ENCODE results near the gene RYR1. TPM values are rescaled to one million over a fixed set of nuclear protein-coding genes. Genes with fewer than 3 reads are reported as not detected.

RYR1 gene
- polyA plus RNA-seq, 1 of the 3 experiments (the other 2 are of a cell fraction): under 0.01 TPM

DNA sequence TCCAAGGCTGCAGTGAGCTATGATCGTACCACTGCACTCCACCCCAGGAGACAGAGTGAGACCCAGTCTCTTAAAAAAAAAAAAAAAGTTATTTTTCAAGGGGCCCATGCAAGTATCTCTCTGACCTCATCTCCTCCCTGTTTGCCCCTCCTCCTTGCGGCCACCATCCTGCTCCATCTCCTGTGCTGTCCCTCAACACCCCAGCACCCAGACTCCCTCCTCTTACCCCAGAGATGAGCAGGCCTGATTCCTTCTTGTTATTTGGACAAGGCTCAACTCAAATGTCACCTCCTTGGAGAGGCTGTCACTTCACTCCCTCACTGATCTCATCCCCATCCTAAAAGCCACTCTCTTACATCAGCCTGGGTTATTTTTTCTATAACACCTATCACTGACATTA, 4.4 kb downstream of the RYR1 start:
- Histone ChIP-seq H3K9me3 (no peaks in the 10 kb centered on the region), H3F3A (replicated peaks; ENCODE audit: insufficient read depth) (no peaks in the 10 kb centered on the region), H3K9ac (no peak overlapping the region), H3K27ac (ENCODE audit: low read depth in 2 of 2, low read length in 1 of 2) (no peak overlapping the region), H3K36me3 (replicated peaks in 1 of 2; ENCODE audit: control insufficient read depth in 1 of 2, insufficient read depth in 2 of 2, low read length in 1 of 2) (no peaks in the 10 kb centered on the region), H2AFZ (ENCODE audit: low read depth) (no peak overlapping the region), H3K9me2 (no peaks in the 10 kb centered on the region), H3K4me2 (no peak overlapping the region), H3K4me3 (ENCODE audit: low read depth in 2 of 2, low read length in 1 of 2) (no peak overlapping the region), H3K27me3 (ENCODE audit: insufficient read depth) (peaks cover 9% of the 10 kb centered on the region; the same call in 1 of the 2 replicates), H3K4me1 (ENCODE audit: control insufficient read depth in 1 of 2, insufficient read depth in 2 of 2, low read depth in 1 of 2, low read length in 1 of 2) (no peaks in the 10 kb centered on the region; a peak in 1 of 4 replicates), H3K79me2 (ENCODE audit: insufficient read depth) (no peaks in the 10 kb centered on the region), H4K20me1 (ENCODE audit: insufficient read depth) (no peaks in the 10 kb centered on the region)
- WGBS (ENCODE audit: low lambda C conversion rate): 71% methylated on average over 2 of the region's 2 CpGs
- TF ChIP-seq MXI1 (IDR thresholded peaks at IDR 0.05; ENCODE audit: low read depth, low read length) (no peak), SIN3A (IDR thresholded peaks at IDR 0.05; ENCODE audit: borderline replicate concordance, low read depth, low read length) (no peak), RXRA (IDR thresholded peaks at IDR 0.05; ENCODE audit: borderline replicate concordance, low read depth) (no peak), RCOR1 (IDR thresholded peaks at IDR 0.05; ENCODE audit: low read length) (no peak), GATA2 (CRISPR knock-in tag; IDR thresholded peaks at IDR 0.05) (no peak), MEF2A (IDR thresholded peaks at IDR 0.05; ENCODE audit: borderline replicate concordance, low read depth) (no peak), SMC3 (IDR thresholded peaks at IDR 0.05; ENCODE audit: low read depth, low read length) (no peak), EZH2phosphoT487 (IDR thresholded peaks at IDR 0.05; ENCODE audit: borderline replicate concordance, low read depth) (no peak), TEAD4 (IDR thresholded peaks at IDR 0.05; ENCODE audit: borderline replicate concordance, insufficient read depth) (no peak), TCF12 (IDR thresholded peaks at IDR 0.05) (no peak), CHD2 (IDR thresholded peaks at IDR 0.05; ENCODE audit: low read length, partially characterized antibody) (no peak), YY1 (IDR thresholded peaks at IDR 0.05; ENCODE audit: low read depth) (no peak), EP300 (IDR thresholded peaks at IDR 0.05; ENCODE audit: borderline replicate concordance in 1 of 2, low read depth in 1 of 2, low read length in 1 of 2) (no peak)
- TF ChIP-seq, protein P1, sequence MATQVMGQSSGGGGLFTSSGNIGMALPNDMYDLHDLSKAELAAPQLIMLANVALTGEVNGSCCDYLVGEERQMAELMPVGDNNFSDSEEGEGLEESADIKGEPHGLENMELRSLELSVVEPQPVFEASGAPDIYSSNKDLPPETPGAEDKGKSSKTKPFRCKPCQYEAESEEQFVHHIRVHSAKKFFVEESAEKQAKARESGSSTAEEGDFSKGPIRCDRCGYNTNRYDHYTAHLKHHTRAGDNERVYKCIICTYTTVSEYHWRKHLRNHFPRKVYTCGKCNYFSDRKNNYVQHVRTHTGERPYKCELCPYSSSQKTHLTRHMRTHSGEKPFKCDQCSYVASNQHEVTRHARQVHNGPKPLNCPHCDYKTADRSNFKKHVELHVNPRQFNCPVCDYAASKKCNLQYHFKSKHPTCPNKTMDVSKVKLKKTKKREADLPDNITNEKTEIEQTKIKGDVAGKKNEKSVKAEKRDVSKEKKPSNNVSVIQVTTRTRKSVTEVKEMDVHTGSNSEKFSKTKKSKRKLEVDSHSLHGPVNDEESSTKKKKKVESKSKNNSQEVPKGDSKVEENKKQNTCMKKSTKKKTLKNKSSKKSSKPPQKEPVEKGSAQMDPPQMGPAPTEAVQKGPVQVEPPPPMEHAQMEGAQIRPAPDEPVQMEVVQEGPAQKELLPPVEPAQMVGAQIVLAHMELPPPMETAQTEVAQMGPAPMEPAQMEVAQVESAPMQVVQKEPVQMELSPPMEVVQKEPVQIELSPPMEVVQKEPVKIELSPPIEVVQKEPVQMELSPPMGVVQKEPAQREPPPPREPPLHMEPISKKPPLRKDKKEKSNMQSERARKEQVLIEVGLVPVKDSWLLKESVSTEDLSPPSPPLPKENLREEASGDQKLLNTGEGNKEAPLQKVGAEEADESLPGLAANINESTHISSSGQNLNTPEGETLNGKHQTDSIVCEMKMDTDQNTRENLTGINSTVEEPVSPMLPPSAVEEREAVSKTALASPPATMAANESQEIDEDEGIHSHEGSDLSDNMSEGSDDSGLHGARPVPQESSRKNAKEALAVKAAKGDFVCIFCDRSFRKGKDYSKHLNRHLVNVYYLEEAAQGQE (IDR thresholded peaks at IDR 0.05; ENCODE audit: low read depth, low read length): no peak
- TF ChIP-seq, protein P2, sequence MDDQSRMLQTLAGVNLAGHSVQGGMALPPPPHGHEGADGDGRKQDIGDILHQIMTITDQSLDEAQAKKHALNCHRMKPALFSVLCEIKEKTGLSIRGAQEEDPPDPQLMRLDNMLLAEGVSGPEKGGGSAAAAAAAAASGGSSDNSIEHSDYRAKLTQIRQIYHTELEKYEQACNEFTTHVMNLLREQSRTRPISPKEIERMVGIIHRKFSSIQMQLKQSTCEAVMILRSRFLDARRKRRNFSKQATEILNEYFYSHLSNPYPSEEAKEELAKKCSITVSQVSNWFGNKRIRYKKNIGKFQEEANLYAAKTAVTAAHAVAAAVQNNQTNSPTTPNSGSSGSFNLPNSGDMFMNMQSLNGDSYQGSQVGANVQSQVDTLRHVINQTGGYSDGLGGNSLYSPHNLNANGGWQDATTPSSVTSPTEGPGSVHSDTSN (IDR thresholded peaks at IDR 0.05): no peak
- TF ChIP-seq, protein P3, sequence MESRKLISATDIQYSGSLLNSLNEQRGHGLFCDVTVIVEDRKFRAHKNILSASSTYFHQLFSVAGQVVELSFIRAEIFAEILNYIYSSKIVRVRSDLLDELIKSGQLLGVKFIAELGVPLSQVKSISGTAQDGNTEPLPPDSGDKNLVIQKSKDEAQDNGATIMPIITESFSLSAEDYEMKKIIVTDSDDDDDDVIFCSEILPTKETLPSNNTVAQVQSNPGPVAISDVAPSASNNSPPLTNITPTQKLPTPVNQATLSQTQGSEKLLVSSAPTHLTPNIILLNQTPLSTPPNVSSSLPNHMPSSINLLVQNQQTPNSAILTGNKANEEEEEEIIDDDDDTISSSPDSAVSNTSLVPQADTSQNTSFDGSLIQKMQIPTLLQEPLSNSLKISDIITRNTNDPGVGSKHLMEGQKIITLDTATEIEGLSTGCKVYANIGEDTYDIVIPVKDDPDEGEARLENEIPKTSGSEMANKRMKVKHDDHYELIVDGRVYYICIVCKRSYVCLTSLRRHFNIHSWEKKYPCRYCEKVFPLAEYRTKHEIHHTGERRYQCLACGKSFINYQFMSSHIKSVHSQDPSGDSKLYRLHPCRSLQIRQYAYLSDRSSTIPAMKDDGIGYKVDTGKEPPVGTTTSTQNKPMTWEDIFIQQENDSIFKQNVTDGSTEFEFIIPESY (IDR thresholded peaks at IDR 0.05; ENCODE audit: borderline replicate concordance, low read depth): no peak
- TF ChIP-seq, protein P4, sequence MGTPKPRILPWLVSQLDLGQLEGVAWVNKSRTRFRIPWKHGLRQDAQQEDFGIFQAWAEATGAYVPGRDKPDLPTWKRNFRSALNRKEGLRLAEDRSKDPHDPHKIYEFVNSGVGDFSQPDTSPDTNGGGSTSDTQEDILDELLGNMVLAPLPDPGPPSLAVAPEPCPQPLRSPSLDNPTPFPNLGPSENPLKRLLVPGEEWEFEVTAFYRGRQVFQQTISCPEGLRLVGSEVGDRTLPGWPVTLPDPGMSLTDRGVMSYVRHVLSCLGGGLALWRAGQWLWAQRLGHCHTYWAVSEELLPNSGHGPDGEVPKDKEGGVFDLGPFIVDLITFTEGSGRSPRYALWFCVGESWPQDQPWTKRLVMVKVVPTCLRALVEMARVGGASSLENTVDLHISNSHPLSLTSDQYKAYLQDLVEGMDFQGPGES (IDR thresholded peaks at IDR 0.05; ENCODE audit: low read depth, low read length): no peak
- CTCF ChIA-PET: no interaction called here
- DNase-seq: no peak
- POLR2A ChIA-PET: no interaction called here

Measured in SK-N-SH (cell line).